Prostate gland (tissue), 2 donors: ENCODE results near the gene ZNF862. TPM values are rescaled to one million over a fixed set of nuclear protein-coding genes. Genes with fewer than 3 reads are reported as not detected.

Source experiments
- DNase-seq: peaks from one replicate; pipeline ENCODE4 v3.0.0-alpha.2; 2019; ENCODE audit warnings: low spot score
- H3K27ac ChIP-seq, 2 donors: fragments of 200-600 bp; sonication (generic); 2 replicates each; pipeline ENCODE4 v1.5.1; 2017 to 2019
- H3K27me3 ChIP-seq: fragments of 200-600 bp; sonication (generic); replicated peaks from 2 replicates; pipeline ENCODE4 v1.5.1; 2019; ENCODE audit not compliant: insufficient read depth
- H3K36me3 ChIP-seq, 2 donors: fragments of 200-600 bp; sonication (generic); 1 replicate in 1 of 2; 2 replicates in 1 of 2; pipeline versions ENCODE4 v1.5.1 to v1.8.1; 2017 to 2019
- H3K4me1 ChIP-seq: fragments of 200-600 bp; sonication (generic); replicated peaks from 2 replicates; pipeline ENCODE4 v1.5.1; 2019
- H3K4me3 ChIP-seq, 2 donors: fragments of 200-600 bp; sonication (generic); 2 replicates each; pipeline ENCODE4 v1.5.1; 2017 to 2019
- H3K9me3 ChIP-seq: fragments of 200-600 bp; sonication (generic); 2 replicates; pipeline ENCODE4 v1.5.1; 2017
- POLR2A ChIP-seq: fragments of 450-650 bp; IDR thresholded peaks from one replicate; pipeline ENCODE4 v1.6.1; 2016; ENCODE audit warnings: antibody characterized with exemption, mild to moderate bottlenecking
- POLR2AphosphoS5 ChIP-seq: sonication (generic); formaldehyde crosslinking; IDR thresholded peaks from one replicate; pipeline ENCODE4 v1.6.1; 2017; ENCODE audit warnings: antibody characterized with exemption
- WGBS: methylation state at CpG from one replicate; pipeline ENCODE4 v1.1.5; 2018; 5-methylcytosine and 5-hydroxymethylcytosine counted together
- intact Hi-C: fragments of 100-400 bp; cut with DNase I; formaldehyde crosslinking; loops from one replicate; pipeline ENCODE4 v1.14.2; 2022
- total RNA-seq, 2 donors: library from RNA; depleted of rRNA; stranded (reverse); fragments of >200 nt; gene quantifications; one replicate each; pipeline ENCODE4 v1.1.0, GENCODE V29; 2016
- TF ChIP-seq, protein P1 (sequence below), 4 experiments: fragments of 200-600 bp in 2 of 4; fragments of 450-650 bp in 2 of 4; sonication (generic) in 2 of 4; IDR thresholded peaks; 1 replicate in 3 of 4; 2 replicates in 1 of 4; pipeline ENCODE4 v1.5.1; 2016 to 2019; ENCODE audit warnings: antibody characterized with exemption in 4 of 4, mild to moderate bottlenecking in 2 of 4, moderate library complexity in 2 of 4

Gene ZNF862
- total RNA-seq, 2 donors from 2014 or later: 19.8 to 25.4 TPM

DNA sequence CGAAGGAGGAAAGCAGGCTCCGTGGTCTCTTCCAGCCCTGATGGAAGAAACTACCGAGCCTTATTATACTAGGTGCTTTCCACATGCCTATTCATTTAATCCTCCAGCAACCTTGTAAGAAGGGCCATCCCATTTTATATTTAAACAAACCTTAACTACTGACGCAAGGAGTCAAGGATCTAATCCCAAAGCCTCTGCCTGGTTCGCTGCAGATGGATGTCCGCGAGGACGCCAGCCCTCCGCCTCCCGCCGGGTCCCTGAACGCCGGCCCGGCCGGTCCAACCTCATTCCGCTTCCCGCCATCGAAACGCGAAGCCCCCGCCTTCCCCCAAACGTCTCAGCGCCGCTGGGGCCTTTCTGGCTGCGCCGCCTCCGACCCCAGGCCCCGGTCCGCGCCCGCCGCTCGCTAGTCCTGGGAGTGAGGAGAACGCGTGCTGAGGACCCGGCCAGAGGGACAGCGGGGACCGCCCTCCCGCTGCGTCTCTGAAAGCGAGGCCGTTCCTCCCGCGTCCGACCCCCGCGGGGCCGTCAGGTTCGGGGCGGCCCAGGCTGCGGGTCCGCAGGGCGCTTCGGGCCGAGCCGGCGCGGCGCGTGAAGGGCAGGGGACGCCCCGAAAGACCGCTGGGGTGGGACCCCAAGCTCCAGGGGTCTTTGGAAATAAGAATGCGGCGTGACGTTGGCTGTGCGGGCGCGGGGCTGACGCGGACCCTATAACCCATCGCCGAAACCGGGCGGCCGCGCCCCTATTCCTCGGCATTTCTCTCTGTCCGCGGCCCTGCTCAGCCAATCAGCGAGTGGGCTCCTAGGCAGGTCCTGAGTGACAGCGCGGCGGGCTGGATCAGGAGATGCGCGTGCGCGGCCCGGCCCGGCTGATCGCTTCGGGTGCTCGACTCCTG lies 35.1 kb downstream of the ZNF862 start, which contains the start of gene ATP6V0E2:
Gene ATP6V0E2, plus strand, starts transcription at position 896 of the 896 bp plus-strand sequence. CDS start 97 bp downstream, outside the sequence.
- intact Hi-C loops: loop anchor here (2.0 kb wide), 1 partner anchor 35 kb away; the partner anchor contains the start of gene ZNF862
- H3K4me3 ChIP-seq: peak within 1 kb of the TSS; percentile 61 to 82

DNA sequence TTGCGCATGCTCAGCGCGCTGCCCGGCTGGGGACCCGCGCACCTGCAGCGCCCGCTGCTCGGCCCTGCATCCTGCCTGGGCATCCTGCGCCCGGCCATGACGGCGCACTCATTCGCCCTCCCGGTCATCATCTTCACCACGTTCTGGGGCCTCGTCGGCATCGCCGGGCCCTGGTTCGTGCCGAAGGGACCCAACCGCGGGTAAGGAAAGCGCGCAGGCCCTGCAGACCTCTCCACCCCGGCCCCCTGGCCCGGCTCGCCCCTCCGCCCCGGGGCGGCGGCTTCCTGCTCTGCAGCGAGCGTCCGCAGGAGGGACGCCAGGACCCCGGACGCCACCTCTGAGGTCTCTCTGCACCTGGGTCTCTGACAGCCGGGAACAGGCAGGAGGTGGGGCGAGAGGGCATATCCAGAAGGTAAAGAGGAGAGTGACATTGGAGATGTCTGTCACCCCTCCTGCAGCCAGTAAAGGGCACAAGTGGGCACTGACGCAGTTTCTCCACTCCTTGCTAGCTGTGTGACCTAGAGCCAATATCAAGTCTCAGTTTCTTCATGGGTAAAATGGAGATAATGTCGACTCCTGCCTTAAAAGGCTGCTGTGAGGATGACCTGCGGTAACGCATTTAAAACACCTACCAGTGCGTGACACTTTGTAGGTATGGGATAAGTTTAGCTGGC lies 35.9 kb downstream of the ZNF862 start:
- WGBS: 8% methylated on average over 40 of the region's 46 CpGs
- TF ChIP-seq, protein P1, sequence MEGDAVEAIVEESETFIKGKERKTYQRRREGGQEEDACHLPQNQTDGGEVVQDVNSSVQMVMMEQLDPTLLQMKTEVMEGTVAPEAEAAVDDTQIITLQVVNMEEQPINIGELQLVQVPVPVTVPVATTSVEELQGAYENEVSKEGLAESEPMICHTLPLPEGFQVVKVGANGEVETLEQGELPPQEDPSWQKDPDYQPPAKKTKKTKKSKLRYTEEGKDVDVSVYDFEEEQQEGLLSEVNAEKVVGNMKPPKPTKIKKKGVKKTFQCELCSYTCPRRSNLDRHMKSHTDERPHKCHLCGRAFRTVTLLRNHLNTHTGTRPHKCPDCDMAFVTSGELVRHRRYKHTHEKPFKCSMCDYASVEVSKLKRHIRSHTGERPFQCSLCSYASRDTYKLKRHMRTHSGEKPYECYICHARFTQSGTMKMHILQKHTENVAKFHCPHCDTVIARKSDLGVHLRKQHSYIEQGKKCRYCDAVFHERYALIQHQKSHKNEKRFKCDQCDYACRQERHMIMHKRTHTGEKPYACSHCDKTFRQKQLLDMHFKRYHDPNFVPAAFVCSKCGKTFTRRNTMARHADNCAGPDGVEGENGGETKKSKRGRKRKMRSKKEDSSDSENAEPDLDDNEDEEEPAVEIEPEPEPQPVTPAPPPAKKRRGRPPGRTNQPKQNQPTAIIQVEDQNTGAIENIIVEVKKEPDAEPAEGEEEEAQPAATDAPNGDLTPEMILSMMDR (IDR thresholded peaks at IDR 0.05): no peak
- TF ChIP-seq POLR2A (no peak), POLR2AphosphoS5 (no peak)
- Histone ChIP-seq H3K4me3 (peak overlapping the region; percentile 61 to 82), H3K27me3 (no peaks in the 10 kb centered on the region), H3K4me1 (peaks cover 4% of the 10 kb centered on the region), H3K36me3 (no peaks in the 10 kb centered on the region), H3K27ac (peak overlapping the region; percentile 4 to 91), H3K9me3 (no peaks in the 10 kb centered on the region)
- no peak for DNase-seq
- intact Hi-C loops: loop anchor here (2.0 kb wide), 1 partner anchor 35 kb away; the partner anchor contains the start of gene ZNF862

More for the DNA sequence above, 35.1 kb downstream of the ZNF862 start, which contains the start of gene ATP6V0E2:
- Histone ChIP-seq H3K9me3 (no peaks in the 10 kb centered on the region), H3K36me3 (no peaks in the 10 kb centered on the region), H3K27me3 (no peaks in the 10 kb centered on the region), H3K4me1 (peaks cover 4% of the 10 kb centered on the region), H3K27ac (peak within 1 kb of the TSS; percentile 82 to 91)
- DNase-seq: peak; percentile 95
- WGBS: under 1% methylated on average over 74 of the region's 93 CpGs
- TF ChIP-seq POLR2AphosphoS5 (peak; percentile 85), POLR2A (peak; percentile 71)
- TF ChIP-seq, protein P1 (IDR thresholded peaks at IDR 0.05): no peak

DNA sequence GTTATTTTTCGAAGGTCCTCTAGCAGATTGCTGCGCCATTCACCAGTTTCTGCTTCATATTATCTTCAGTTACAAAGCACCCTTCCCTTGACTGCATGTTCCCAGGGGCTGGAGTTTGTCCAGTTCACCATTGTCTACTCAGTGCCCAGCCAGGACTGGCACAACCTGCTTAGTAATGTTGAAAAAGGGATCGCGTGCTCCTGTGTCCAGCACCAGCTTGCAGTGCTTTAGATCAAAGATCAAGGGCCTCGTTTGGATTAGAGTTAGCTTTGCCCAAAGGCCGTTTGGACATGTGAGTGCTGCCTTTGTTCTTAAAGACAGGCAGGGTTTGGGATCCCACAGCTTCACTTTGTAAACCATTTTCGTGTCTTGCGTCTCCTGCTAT lies 36.5 kb downstream of the ZNF862 start:
- DNase-seq: peak; percentile 73
- Histone ChIP-seq H3K27me3 (no peaks in the 10 kb centered on the region), H3K36me3 (no peaks in the 10 kb centered on the region), H3K27ac (no peak overlapping the region), H3K4me3 (peak overlapping the region; percentile 61 to 82), H3K9me3 (no peaks in the 10 kb centered on the region), H3K4me1 (peaks cover 4% of the 10 kb centered on the region)
- 52% methylated on average over 8 of the region's 8 CpGs for WGBS
- intact Hi-C loops: no loop called here
- peak; percentile 60 for TF ChIP-seq POLR2AphosphoS5
- TF ChIP-seq, protein P1 (IDR thresholded peaks at IDR 0.05): no peak

DNA sequence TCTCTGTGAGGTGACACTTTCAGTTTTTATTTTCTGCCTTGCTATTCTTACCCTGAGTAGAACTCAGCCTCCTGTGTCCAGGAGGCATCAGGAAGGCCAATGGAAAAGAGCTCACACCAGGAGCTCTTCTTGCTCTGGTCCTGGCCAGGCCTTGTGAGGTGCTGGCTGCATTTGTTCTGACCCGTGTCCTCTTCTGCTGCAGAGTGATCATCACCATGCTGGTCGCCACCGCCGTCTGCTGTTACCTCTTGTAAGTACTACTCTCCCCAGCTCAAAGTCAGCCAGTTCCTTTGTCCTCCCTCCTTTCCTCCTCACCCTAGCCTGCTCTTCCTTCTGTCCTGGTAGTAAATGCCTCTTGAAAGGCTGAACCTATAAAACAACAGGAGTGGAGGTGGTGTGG lies 37.2 kb downstream of the ZNF862 start:
- no peaks in the 10 kb centered on the region for H3K27me3 ChIP-seq
- intact Hi-C loops: no loop called here
- no peaks in the 10 kb centered on the region for H3K36me3 ChIP-seq
- peaks cover 4% of the 10 kb centered on the region for H3K4me1 ChIP-seq
- peak; percentile 3 for DNase-seq
- no peak overlapping the region for H3K27ac ChIP-seq
- WGBS: 95% methylated on average over 4 of the region's 4 CpGs
- TF ChIP-seq POLR2AphosphoS5: no peak
- TF ChIP-seq POLR2A: no peak
- TF ChIP-seq, protein P1 (IDR thresholded peaks at IDR 0.05): no peak
- H3K4me3 ChIP-seq: no peak overlapping the region
- H3K9me3 ChIP-seq: no peaks in the 10 kb centered on the region
